ENCODE results near the gene XRN1.

GRCh38 chr3:142495103-142495502, 47.3 kb upstream of the XRN1 start:
- TF ChIP-seq CTCF (conservative IDR thresholded peaks at IDR 0.05; ENCODE audit: low read depth, low read length), result no peak
- TF ChIP-seq EZH2 (IDR thresholded peaks at IDR 0.05; ENCODE audit: borderline replicate concordance, low read depth, low read length, poor library complexity, severe bottlenecking), result no peak
